ENCODE measurements around the gene TFB2M.
"Not testable (repeated sequence)": the region's sequence is repeated elsewhere in the genome, so short reads cannot be mapped to it uniquely, and the experiment has no call there.

The TFB2M gene

DNA sequence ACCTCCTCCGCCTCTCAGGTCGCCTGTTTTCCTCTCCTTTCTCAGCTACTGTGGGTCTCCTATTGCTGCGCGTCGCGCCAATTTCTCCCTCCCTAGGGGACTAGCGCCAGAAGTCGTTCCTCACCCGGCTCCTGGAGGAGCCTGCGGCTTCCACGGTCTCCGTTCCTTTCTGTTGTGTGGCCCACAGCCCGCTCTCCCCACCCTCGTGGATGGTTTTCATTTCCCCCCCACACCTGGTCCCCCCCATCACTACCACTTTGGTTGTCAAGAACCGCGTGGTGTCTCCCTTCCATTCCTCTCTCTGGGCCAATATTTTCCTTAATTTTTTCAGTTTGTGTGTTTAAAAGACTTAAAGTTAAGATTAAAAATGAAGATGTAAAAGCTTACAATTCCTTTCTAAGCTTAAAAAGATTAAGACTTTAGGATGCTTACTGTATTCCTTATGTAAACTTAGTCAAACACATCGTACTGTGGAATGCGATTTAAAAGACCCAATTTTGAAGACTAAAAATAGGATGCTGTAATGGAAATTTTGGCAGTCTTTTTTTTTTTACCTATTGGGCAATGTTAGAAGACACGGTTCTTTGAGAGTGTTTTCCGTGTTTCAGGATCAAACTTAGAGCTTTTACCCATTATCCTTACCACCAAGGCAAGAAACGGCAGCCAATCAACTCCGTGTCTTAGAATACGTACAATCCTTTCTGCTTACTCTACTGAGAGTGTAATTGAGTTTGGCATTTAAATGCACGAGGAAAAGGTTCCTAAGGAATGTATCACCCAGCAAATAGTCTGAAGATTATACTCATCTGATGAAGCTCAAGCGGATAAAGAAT lies 968 bp upstream of the TFB2M start:
- Histone ChIP-seq H3K4ac (ENCODE audit: low read depth in 1 of 2, low read length in 2 of 2) (peak overlapping the region in 1 of 2 experiments; percentile 22), H2BK12ac (ENCODE audit: low read length in 2 of 2) (peak overlapping the region in 1 of 2 experiments; percentile 91), H4K91ac (ENCODE audit: low read length) (no peak overlapping the region), H3K4me2 (ENCODE audit: low read length, poor library complexity, severe bottlenecking) (peak overlapping the region; percentile 63), H2BK5ac (ENCODE audit: low read depth, low read length, poor library complexity, severe bottlenecking) (no peak overlapping the region), H3K27ac (ENCODE audit: low read length, poor library complexity, severe bottlenecking) (peak overlapping the region; percentile 53), H3K4me3 (ENCODE audit: insufficient read depth in 1 of 2, low read depth in 1 of 2, low read length in 2 of 2) (peak overlapping the region; percentile 88 to 96), H2BK15ac (ENCODE audit: low read depth, poor library complexity, severe bottlenecking) (peak overlapping the region; percentile 55), H2AK5ac (ENCODE audit: low read length, severe bottlenecking) (no peak overlapping the region), H3K9me3 (ENCODE audit: control insufficient read depth, low read length) (no peaks in the 10 kb centered on the region), H4K8ac (ENCODE audit: low read length) (no peak overlapping the region), H3K23ac (ENCODE audit: low read length in 2 of 2) (peak overlapping the region in 1 of 2 experiments; percentile 10), H3K14ac (ENCODE audit: low read length in 2 of 2) (peak overlapping the region in 1 of 2 experiments; percentile 87), H3K9ac (ENCODE audit: low read length) (peak overlapping the region; percentile 99), H3K36me3 (ENCODE audit: control insufficient read depth in 1 of 2, insufficient read depth in 2 of 2, low read depth in 1 of 2, low read length in 2 of 2) (peaks cover 5 to 28% of the 10 kb centered on the region in 2 experiments), H3K4me1 (ENCODE audit: control insufficient read depth, insufficient read depth, low read depth, low read length) (peaks cover 8% of the 10 kb centered on the region), H3K79me1 (replicated peaks; ENCODE audit: low read length, poor library complexity, severe bottlenecking) (peaks cover 12% of the 10 kb centered on the region), H2AFZ (ENCODE audit: low read depth, low read length) (peak overlapping the region; percentile 95), H2BK120ac (ENCODE audit: low read depth, low read length) (peak overlapping the region; percentile 11), H3K27me3 (ENCODE audit: control insufficient read depth in 1 of 2, insufficient read depth in 1 of 2, low read length in 2 of 2) (no peaks in the 10 kb centered on the region), H3K18ac (ENCODE audit: low read depth in 1 of 2, low read length in 2 of 2) (peak overlapping the region; percentile 26 to 90)
- peak; percentile 89 for DNase-seq
- WGBS: 0% methylated on average over 15 of the region's 25 CpGs

- peak overlapping the region; percentile 89 to 96 for H3K4me3 ChIP-seq (ENCODE audit: insufficient read depth in 1 of 2, low read depth in 1 of 2, low read length in 2 of 2)
- H2BK12ac ChIP-seq (ENCODE audit: low read length in 2 of 2): no peak overlapping the region
- peak overlapping the region; percentile 79 for H2AFZ ChIP-seq (ENCODE audit: low read depth, low read length)
- H2AK5ac ChIP-seq (ENCODE audit: low read length, severe bottlenecking): no peak overlapping the region
- no peak for DNase-seq
- H3K14ac ChIP-seq (ENCODE audit: low read length in 2 of 2): no peak overlapping the region
- H3K18ac ChIP-seq (ENCODE audit: low read depth in 1 of 2, low read length in 2 of 2): peak overlapping the region in 1 of 2 experiments; percentile 91
- under 1% methylated on average over 25 of the region's 25 CpGs for WGBS
- no peak overlapping the region for H4K91ac ChIP-seq (ENCODE audit: low read length)
- peak overlapping the region; percentile 99 for H3K9ac ChIP-seq (ENCODE audit: low read length)
- H2BK5ac ChIP-seq (ENCODE audit: low read depth, low read length, poor library complexity, severe bottlenecking): no peak overlapping the region
- H3K9me3 ChIP-seq (ENCODE audit: control insufficient read depth, low read length): no peaks in the 10 kb centered on the region
- H3K4me2 ChIP-seq (ENCODE audit: low read length, poor library complexity, severe bottlenecking): peak overlapping the region; percentile 64
- H4K8ac ChIP-seq (ENCODE audit: low read length): no peak overlapping the region
- peaks cover 5 to 34% of the 10 kb centered on the region in 2 experiments for H3K36me3 ChIP-seq (ENCODE audit: control insufficient read depth in 1 of 2, insufficient read depth in 2 of 2, low read depth in 1 of 2, low read length in 2 of 2)
- no peaks in the 10 kb centered on the region for H3K27me3 ChIP-seq (ENCODE audit: control insufficient read depth in 1 of 2, insufficient read depth in 1 of 2, low read length in 2 of 2)
- peaks cover 9% of the 10 kb centered on the region for H3K79me1 ChIP-seq (replicated peaks; ENCODE audit: low read length, poor library complexity, severe bottlenecking)
- peak overlapping the region in 1 of 2 experiments; percentile 82 for H3K4ac ChIP-seq (ENCODE audit: low read depth in 1 of 2, low read length in 2 of 2)
- H2BK120ac ChIP-seq (ENCODE audit: low read depth, low read length): no peak overlapping the region
- H3K27ac ChIP-seq (ENCODE audit: low read length, poor library complexity, severe bottlenecking): peak overlapping the region; percentile 85
- peaks cover 8% of the 10 kb centered on the region for H3K4me1 ChIP-seq (ENCODE audit: control insufficient read depth, insufficient read depth, low read depth, low read length)
- H3K23ac ChIP-seq (ENCODE audit: low read length in 2 of 2): peak overlapping the region in 1 of 2 experiments; percentile 67
- H2BK15ac ChIP-seq (ENCODE audit: low read depth, poor library complexity, severe bottlenecking): no peak overlapping the region
Observed at GRCh38 chr1:246565751-246566127, 322 bp downstream of the TFB2M start.

- H3K36me3 ChIP-seq (ENCODE audit: control insufficient read depth in 1 of 2, insufficient read depth in 2 of 2, low read depth in 1 of 2, low read length in 2 of 2): peaks cover 5 to 39% of the 10 kb centered on the region in 2 experiments
- H2BK120ac ChIP-seq (ENCODE audit: low read depth, low read length): no peak overlapping the region
- peak overlapping the region; percentile 85 for H3K27ac ChIP-seq (ENCODE audit: low read length, poor library complexity, severe bottlenecking)
- peak overlapping the region; percentile 64 for H3K4me2 ChIP-seq (ENCODE audit: low read length, poor library complexity, severe bottlenecking)
- peak; percentile 6 for DNase-seq
- no peak overlapping the region for H3K14ac ChIP-seq (ENCODE audit: low read length in 2 of 2)
- peak overlapping the region; percentile 8 for H2BK15ac ChIP-seq (ENCODE audit: low read depth, poor library complexity, severe bottlenecking)
- H3K4ac ChIP-seq (ENCODE audit: low read depth in 1 of 2, low read length in 2 of 2): no peak overlapping the region
- H2BK12ac ChIP-seq (ENCODE audit: low read length in 2 of 2): no peak overlapping the region
- no peaks in the 10 kb centered on the region for H3K27me3 ChIP-seq (ENCODE audit: control insufficient read depth in 1 of 2, insufficient read depth in 1 of 2, low read length in 2 of 2)
- H3K23ac ChIP-seq (ENCODE audit: low read length in 2 of 2): no peak overlapping the region
- peak overlapping the region; percentile 99 for H3K9ac ChIP-seq (ENCODE audit: low read length)
- WGBS: 64% methylated on average over 28 of the region's 33 CpGs
- H3K4me1 ChIP-seq (ENCODE audit: control insufficient read depth, insufficient read depth, low read depth, low read length): peaks cover 8% of the 10 kb centered on the region
- H4K91ac ChIP-seq (ENCODE audit: low read length): no peak overlapping the region
- no peaks in the 10 kb centered on the region for H3K9me3 ChIP-seq (ENCODE audit: control insufficient read depth, low read length)
- peak overlapping the region; percentile 79 for H2AFZ ChIP-seq (ENCODE audit: low read depth, low read length)
- peaks cover 11% of the 10 kb centered on the region for H3K79me1 ChIP-seq (replicated peaks; ENCODE audit: low read length, poor library complexity, severe bottlenecking)
- peak overlapping the region; percentile 89 to 96 for H3K4me3 ChIP-seq (ENCODE audit: insufficient read depth in 1 of 2, low read depth in 1 of 2, low read length in 2 of 2)
- H4K8ac ChIP-seq (ENCODE audit: low read length): no peak overlapping the region
- no peak overlapping the region for H2AK5ac ChIP-seq (ENCODE audit: low read length, severe bottlenecking)
- no peak overlapping the region for H2BK5ac ChIP-seq (ENCODE audit: low read depth, low read length, poor library complexity, severe bottlenecking)
- H3K18ac ChIP-seq (ENCODE audit: low read depth in 1 of 2, low read length in 2 of 2): no peak overlapping the region
Observed at GRCh38 chr1:246564839-246565750, 966 bp downstream of the TFB2M start.

DNA sequence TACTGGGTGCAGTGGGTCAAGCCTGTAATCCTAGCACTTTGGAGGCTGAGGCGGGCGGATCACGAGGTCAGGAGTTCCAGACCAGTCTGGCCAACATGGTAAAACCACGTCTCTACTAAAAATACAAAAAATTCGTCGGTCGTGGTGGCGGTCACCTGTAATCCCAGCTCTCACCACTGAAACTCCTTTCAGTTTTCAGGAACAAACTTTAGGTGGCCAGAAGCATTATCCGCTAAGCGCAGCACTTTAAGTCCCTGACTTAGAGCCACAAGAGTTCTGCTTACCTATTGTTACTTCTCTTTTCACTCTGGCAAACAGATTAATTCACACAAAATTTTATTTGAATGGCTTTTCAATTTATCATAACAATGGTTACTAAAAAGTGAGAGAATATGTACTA lies 5.2 kb downstream of the TFB2M start:
- not testable (repeated sequence) for H2BK12ac ChIP-seq (ENCODE audit: low read length in 2 of 2); H3K23ac ChIP-seq (ENCODE audit: low read length in 2 of 2); H3K14ac ChIP-seq (ENCODE audit: low read length in 2 of 2); H3K4me3 ChIP-seq (ENCODE audit: insufficient read depth in 1 of 2, low read depth in 1 of 2, low read length in 2 of 2); H3K27me3 ChIP-seq (ENCODE audit: control insufficient read depth in 1 of 2, insufficient read depth in 1 of 2, low read length in 2 of 2); H2BK120ac ChIP-seq (ENCODE audit: low read depth, low read length); H2BK5ac ChIP-seq (ENCODE audit: low read depth, low read length, poor library complexity, severe bottlenecking); H3K4ac ChIP-seq (ENCODE audit: low read depth in 1 of 2, low read length in 2 of 2); H2AK5ac ChIP-seq (ENCODE audit: low read length, severe bottlenecking); H3K4me1 ChIP-seq (ENCODE audit: control insufficient read depth, insufficient read depth, low read depth, low read length); H3K27ac ChIP-seq (ENCODE audit: low read length, poor library complexity, severe bottlenecking); H3K9me3 ChIP-seq (ENCODE audit: control insufficient read depth, low read length); H4K8ac ChIP-seq (ENCODE audit: low read length); H3K9ac ChIP-seq (ENCODE audit: low read length); H2AFZ ChIP-seq (ENCODE audit: low read depth, low read length); H2BK15ac ChIP-seq (ENCODE audit: low read depth, poor library complexity, severe bottlenecking); H4K91ac ChIP-seq (ENCODE audit: low read length); H3K4me2 ChIP-seq (ENCODE audit: low read length, poor library complexity, severe bottlenecking); H3K18ac ChIP-seq (ENCODE audit: low read depth in 1 of 2, low read length in 2 of 2)
- peaks cover 21% of the 10 kb centered on the region for H3K79me1 ChIP-seq (replicated peaks; ENCODE audit: low read length, poor library complexity, severe bottlenecking)
- peaks cover 22 to 71% of the 10 kb centered on the region in 2 experiments for H3K36me3 ChIP-seq (ENCODE audit: control insufficient read depth in 1 of 2, insufficient read depth in 2 of 2, low read depth in 1 of 2, low read length in 2 of 2)
- WGBS: 96% methylated on average over 10 of the region's 10 CpGs
- peak; percentile 11 for DNase-seq
